COR-L47 (cell line): ENCODE measurements around the gene POLD4.

Experiments
- DNase-seq: peaks from one replicate; lab custom pipeline; 2025; lab: John Stamatoyannopoulos, UW

The POLD4 gene

GRCh38 chr11:67370351-67371076, 17.2 kb upstream of the POLD4 start:
- DNase-seq, result peak; percentile 70

GRCh38 chr11:67369801-67370284, 16.5 kb upstream of the POLD4 start:
- DNase-seq, result peak; percentile 70

GRCh38 chr11:67369275-67369674, 15.9 kb upstream of the POLD4 start:
- no peak for DNase-seq

DNA sequence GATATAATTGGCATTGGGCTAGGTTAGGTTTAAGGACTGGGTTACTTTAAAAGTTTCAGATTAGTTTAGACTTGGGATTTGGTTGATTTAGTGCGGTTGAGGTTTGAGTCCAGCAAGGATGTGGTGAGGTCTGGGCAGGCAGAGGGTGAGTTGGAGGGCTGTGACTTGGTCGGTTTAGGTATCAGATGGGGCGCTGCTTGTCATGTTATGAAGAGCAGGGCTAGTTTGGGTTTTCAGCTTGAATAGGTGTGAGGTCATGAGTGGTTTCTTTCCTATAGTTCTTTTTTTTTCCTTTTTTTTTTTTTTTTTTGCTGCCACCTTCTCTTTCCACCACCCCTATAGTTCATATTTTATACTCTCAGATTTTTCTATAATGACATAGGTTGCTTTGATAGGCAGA, 15.3 kb upstream of the POLD4 start:
- DNase-seq, result no peak

DNA sequence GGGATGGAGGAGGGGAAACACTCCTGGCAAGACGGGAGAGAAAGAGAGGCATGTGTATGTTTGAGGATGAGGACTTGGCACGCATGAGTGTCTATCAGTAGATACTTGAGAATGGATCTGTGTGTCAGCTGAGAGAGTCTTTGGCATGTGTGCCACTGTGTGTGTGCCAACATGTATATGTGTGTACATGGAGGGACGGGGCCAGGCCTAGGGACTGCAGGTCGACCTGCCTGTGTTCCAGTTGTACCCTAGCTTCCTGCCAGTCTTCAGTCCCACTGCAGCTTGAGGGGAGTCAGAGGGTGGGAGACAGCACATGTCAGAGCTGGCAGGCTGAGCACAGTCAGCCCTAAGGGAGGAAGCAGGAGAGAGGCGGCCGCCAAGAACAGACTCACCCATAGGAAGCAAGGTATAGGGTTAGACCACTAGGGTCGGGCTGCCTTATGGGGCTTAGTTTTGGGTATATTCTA, 14.4 kb upstream of the POLD4 start:
- no peak for DNase-seq

GRCh38 chr11:67366961-67367760, 13.8 kb upstream of the POLD4 start:
- DNase-seq, result no peak

DNA sequence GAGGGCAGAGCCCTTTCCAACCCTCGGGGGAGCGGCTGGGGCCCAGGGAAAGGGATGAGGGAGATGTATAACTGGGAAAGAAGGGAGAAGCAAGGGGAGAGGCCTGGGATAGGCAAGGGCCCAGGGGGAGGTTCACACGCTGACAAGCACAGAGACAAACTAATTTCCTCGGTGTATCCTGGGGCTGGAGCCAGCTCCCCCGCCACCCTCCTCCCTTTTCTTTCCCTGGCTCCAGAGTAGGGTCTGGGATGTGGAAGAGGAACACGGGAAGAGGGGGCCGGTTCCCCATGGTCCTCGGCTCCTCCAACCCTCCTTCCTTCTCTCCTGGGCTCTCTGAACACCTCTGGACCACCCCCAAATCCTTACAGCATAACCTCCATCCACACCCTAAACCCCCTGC, 13.2 kb upstream of the POLD4 start:
- no peak for DNase-seq

- no peak for DNase-seq
Measured at GRCh38 chr11:67365736-67366444, 12.5 kb upstream of the POLD4 start.

- no peak for DNase-seq
Measured at GRCh38 chr11:67364783-67365722, 11.7 kb upstream of the POLD4 start.

DNA sequence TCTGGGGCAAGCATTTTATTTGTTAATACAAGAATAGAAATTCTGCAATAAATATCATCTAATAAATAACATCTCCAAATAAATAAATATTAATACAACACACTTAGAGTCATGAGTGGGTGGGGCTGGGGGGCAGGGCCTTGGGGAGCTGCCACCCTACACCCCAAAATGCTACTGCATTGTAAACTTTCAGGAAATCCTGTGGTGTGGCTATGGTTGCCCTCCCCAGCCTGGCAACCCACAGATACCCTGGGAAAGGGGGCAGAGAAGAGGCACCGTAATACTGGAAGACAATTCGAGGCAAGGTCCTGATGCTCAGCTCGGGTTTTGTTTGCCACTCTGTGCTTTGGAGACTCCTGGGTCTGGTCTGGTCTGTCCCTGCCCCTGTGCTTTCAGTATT, 10.8 kb upstream of the POLD4 start:
- no peak for DNase-seq

DNA sequence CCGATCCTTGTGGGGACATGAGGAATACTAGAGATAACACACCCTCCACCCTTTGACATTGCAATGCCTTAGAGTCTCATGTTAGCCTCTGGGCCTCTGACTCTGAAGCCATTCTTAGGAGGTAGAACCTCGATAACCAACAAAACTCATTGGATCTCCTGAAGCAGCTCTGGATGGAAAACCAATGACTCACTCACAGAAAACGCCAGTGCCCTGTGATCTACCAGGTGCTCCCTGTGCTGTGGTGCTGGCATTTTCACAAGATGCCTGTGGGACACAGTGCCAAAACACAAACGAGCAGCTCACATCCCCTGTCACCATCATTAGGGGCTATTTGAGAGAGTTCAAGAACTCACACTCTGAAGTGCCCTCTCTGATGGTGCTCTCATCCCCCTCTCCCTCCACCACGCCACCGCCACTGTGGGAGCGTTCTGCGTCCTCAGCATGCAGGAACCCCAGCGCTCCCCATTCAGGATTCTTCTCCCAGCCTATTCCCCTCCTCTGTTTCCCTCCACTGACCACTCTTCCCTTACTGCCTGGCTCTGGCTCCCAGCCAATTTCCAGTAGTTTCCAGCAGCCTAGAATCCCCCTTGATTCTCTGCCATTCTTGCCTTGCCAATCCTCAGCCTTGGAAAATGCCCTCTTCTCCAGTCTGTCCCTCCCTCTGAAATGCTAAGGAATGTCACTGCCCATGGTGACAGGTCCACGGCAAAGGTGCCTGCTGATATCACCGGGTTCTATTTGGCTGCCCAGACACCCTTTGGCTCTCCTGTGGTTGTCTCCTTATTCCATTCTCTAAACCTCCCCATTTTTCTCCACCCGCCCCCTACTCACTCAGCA, 4.7 kb upstream of the POLD4 start:
- no peak for DNase-seq

DNA sequence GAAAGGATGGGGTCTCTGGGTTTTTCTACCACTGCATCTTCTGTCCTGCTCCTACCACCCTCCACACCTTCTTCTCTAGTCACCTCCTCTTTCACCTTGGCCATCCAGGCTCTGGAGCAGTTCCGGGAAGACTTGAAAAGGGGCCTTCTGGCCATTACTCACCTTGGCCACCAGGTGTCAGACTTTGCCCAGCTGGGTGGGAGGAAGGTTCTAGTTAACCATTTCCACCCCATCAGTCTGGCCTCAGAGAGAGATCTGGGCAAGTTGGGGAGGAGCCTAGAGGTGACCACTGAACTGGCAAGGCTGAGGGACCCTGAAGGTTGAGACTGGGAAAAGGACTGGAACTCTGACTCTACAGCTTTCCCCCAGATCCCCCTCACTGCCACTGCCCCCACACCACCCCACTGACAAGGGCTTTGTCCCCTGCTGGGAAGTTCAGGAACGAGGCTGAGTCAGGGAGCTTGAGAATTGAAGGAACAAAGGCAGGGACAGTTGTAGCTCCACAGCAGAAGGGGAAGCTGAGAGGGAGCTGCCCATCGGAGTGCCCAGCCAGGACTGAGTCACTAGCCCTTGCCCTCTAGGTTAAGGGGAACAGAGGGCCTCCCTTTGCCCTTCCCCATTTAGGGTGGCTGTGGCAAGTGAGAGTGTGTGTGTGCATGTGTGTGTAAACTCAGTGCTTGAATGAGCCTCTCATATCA, 3.7 kb upstream of the POLD4 start:
- DNase-seq, result peak; percentile 31

GRCh38 chr11:67356387-67356863, 3.1 kb upstream of the POLD4 start:
- no peak for DNase-seq

DNA sequence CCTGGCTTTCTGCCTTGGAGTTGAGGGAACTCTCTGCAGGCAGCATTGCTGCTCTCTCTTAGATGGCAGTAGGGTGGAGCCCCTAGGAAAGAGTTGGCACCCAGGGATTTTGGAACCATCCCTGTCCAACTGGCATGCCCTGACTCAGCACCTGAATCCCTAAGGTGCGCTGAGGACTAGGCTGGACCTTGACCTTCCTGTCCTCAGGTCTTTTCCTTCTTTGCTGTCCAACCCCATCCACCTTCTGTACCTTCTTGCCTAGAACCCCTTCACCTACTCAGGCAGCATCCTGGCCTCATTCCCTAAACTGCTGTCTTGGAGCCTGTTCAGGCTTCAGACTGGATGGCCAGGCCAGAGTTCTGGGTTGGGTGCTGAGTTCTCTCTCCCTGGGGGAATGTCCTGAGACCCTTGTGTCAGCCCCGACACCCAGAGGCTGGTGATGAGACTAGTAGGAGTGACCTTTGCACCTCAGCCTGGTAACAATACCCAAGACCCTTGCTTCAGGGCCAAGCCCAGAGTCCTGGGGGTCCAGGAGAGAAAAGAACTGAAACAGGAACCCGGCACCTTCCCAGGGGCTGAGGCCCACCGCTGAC, 2.5 kb upstream of the POLD4 start:
- no peak for DNase-seq

- DNase-seq, result no peak
Measured at GRCh38 chr11:67355023-67355793, 1.9 kb upstream of the POLD4 start.

DNA sequence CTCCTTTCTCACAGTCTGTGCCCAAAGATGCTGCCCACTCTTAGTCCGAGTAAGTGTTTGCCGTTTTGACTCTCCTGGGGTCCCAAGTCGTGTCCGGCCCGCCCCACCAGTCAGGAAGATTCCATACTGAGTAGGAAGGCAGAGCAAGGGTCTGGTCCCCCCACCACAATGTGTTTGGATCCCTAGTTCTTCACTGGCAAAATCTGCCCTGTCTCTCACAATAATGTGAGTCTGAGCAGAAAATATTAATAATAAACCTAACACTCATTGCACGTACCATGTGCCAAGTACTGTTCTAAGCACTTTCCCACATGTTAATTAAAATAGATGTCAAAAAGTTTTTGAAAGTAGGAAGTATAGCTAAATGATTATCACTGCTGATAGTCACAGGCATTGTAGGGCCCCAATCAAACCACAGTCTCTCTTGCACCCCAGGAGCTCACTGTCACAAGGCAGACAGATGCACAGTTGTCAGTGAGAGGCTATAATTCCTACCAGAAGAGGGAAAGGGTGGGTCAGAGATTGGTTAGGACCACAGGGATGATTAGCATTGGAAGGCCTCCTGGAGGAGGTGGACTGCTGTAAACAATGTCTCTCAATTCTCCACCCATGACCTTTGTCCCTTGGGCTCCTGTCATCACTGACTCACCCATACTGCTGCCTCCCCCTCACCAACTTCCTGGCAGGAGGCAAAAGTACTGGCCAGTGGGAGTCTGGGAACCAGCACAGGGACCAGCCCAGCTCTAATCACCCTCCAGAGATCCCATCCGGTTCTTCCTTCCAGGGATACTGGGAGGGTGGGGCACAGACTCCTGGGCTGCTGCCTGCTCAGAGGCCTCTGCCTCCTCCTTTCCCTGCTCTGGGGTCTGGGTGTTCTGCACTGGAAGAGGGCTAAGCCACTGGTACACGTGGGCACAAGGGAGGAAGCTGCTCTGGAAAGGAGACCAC, 1.0 kb upstream of the POLD4 start:
- no peak for DNase-seq

DNA sequence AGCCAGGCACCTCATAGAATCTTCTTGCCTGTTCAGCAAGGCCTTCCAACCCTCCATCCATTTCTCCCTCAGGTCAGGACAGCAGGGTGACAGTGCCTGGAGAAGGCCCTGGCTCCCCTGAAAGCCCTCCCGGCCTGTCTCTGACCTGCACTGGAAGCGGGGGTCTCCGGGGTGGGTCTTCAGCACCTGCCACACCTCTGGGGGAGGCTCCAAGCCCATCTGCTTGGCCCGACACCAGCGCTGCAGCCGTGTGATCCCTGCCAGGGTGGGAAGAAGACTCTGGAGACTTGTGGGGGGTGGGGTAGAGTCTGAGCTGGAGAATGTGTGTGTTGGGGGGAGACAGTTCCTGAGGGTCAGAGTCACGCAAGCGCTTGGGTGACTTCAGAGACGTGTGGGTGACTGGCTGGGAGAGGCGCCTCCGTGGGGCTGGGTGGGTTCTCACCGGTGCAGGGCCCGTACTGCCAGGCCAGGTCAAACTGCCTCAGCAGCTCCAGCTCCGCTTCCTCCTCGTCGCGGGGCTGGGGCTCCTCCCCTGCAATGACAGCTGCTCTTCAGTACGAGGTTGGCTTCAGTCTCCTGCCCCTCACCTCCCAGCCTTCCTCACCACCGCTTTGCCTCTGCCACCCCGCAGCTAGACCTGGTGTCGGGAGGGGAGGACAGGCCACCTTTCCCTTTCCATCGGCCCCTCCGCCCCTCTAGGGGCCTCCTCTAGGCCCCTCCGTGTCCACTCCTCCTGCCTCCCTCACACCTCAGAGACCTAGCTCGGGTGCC, 615 bp downstream of the POLD4 start:
- no peak for DNase-seq
